Hepatocyte (in vitro differentiated cells): ENCODE data around the gene USP11. TPM values are rescaled to one million over a fixed set of nuclear protein-coding genes. Genes with fewer than 3 reads are reported as not detected.

Experiments used
- DNase-seq: peaks from one replicate; pipeline ENCODE4 v3.0.0-alpha.2; 2016; ENCODE audit warnings: low spot score
- H2AFZ ChIP-seq: fragments of 200-600 bp; sonication (generic); 2 replicates; pipeline ENCODE4 v1.6.0; 2016; ENCODE audit warnings: antibody characterized with exemption, mild to moderate bottlenecking
- H3K27ac ChIP-seq: fragments of 200-600 bp; sonication (generic); 2 replicates; pipeline ENCODE4 v1.5.1; 2016; ENCODE audit warnings: mild to moderate bottlenecking
- H3K27me3 ChIP-seq: fragments of 200-600 bp; sonication (generic); 2 replicates; pipeline ENCODE4 v1.6.1; 2016
- H3K36me3 ChIP-seq: fragments of 200-600 bp; sonication (generic); replicated peaks from 2 replicates; pipeline ENCODE4 v1.5.1; 2016; ENCODE audit warnings: low read depth; ENCODE audit not compliant: insufficient read depth
- H3K4me1 ChIP-seq: fragments of 200-600 bp; sonication (generic); 2 replicates; pipeline ENCODE4 v1.5.1; 2016; ENCODE audit warnings: mild to moderate bottlenecking, moderate library complexity; ENCODE audit not compliant: insufficient read depth
- H3K4me2 ChIP-seq: fragments of 200-600 bp; sonication (generic); 2 replicates; pipeline ENCODE4 v1.6.0; 2016
- H3K4me3 ChIP-seq: fragments of 200-600 bp; sonication (generic); 2 replicates; pipeline ENCODE4 v1.5.1; 2016; ENCODE audit warnings: mild to moderate bottlenecking
- H3K79me2 ChIP-seq: fragments of 200-600 bp; sonication (generic); 2 replicates; pipeline ENCODE4 v1.6.0; 2017; ENCODE audit warnings: mild to moderate bottlenecking
- H3K9me2 ChIP-seq: fragments of 200-600 bp; sonication (generic); replicated peaks from 2 replicates; pipeline ENCODE4 v1.6.0; 2017; ENCODE audit warnings: mild to moderate bottlenecking; ENCODE audit not compliant: insufficient read depth
- H3K9me3 ChIP-seq: fragments of 200-600 bp; sonication (generic); 2 replicates; pipeline ENCODE4 v1.5.1; 2016; ENCODE audit warnings: low read depth, mild to moderate bottlenecking
- H4K20me1 ChIP-seq: fragments of 200-600 bp; sonication (generic); 2 replicates; pipeline ENCODE4 v1.6.0; 2016; ENCODE audit warnings: mild to moderate bottlenecking; ENCODE audit not compliant: insufficient read depth, poor library complexity, severe bottlenecking
- CTCF ChIP-seq: fragments of 200-600 bp; sonication (generic); IDR thresholded peaks from 2 replicates; pipeline ENCODE4 v1.5.1; 2016; ENCODE audit warnings: antibody characterized with exemption, mild to moderate bottlenecking; ENCODE audit not compliant: poor library complexity
- EZH2 ChIP-seq: fragments of 200-600 bp; sonication (generic); IDR thresholded peaks from 2 replicates; pipeline ENCODE4 v1.6.1; 2016; ENCODE audit warnings: antibody characterized with exemption, mild to moderate bottlenecking, borderline replicate concordance
- EZH2phosphoT487 ChIP-seq: fragments of 200-600 bp; sonication (generic); IDR thresholded peaks from one replicate; pipeline ENCODE4 v1.6.1; 2018; ENCODE audit warnings: antibody characterized with exemption, mild to moderate bottlenecking, low read depth, moderate library complexity; ENCODE audit not compliant: unreplicated experiment, severe bottlenecking
- WGBS: methylation state at CpG from one replicate; pipeline ENCODE4 v1.1.6; 2016; ENCODE audit warnings: low lambda C conversion rate; ENCODE audit errors: missing lambda C conversion rate; 5-methylcytosine and 5-hydroxymethylcytosine counted together
- polyA plus RNA-seq: library from polyadenylated mRNA; unstranded; fragments of >200 nt; fragmentation: Nextera tagmentation; extraction: Ambion mirVana; gene quantifications from 2 replicates; pipeline ENCODE4 v1.2.1, GENCODE V29; 2016
- total RNA-seq: library from RNA; depleted of rRNA; stranded (reverse); fragments of >200 nt; gene quantifications from 2 replicates; pipeline ENCODE4 v1.2.3, GENCODE V29; 2014

Gene USP11
- 75.3 and 89.2 TPM in 2 replicates for total RNA-seq
- 199 and 232 TPM in 2 replicates for polyA plus RNA-seq

- H3K9me2 ChIP-seq, result no peaks in the 10 kb centered on the region
- peaks cover 24% of the 10 kb centered on the region for H3K4me1 ChIP-seq
- peak within 1 kb of the TSS; percentile 82 for H3K4me2 ChIP-seq
- peak; percentile 83 for DNase-seq
- 1% methylated on average over 38 of the region's 46 CpGs for WGBS
- peak within 1 kb of the TSS; percentile 57 for H2AFZ ChIP-seq
- H3K9me3 ChIP-seq, result no peaks in the 10 kb centered on the region
- peak within 1 kb of the TSS; percentile 62 for H3K4me3 ChIP-seq
- no peaks in the 10 kb centered on the region for H3K36me3 ChIP-seq
- TF ChIP-seq CTCF, result no peak
- no peak for TF ChIP-seq EZH2
- peak within 1 kb of the TSS; percentile 99 for H3K27ac ChIP-seq
- no peaks in the 10 kb centered on the region for H3K27me3 ChIP-seq
- peaks cover 42% of the 10 kb centered on the region for H3K79me2 ChIP-seq
- peaks cover 10% of the 10 kb centered on the region for H4K20me1 ChIP-seq
Observed at GRCh38 chrX:47232803-47233332, at the start of gene USP11. Gene USP11 (plus strand): TSS chrX:47233009. CDS start chrX:47233044, 35 bp downstream.

DNA sequence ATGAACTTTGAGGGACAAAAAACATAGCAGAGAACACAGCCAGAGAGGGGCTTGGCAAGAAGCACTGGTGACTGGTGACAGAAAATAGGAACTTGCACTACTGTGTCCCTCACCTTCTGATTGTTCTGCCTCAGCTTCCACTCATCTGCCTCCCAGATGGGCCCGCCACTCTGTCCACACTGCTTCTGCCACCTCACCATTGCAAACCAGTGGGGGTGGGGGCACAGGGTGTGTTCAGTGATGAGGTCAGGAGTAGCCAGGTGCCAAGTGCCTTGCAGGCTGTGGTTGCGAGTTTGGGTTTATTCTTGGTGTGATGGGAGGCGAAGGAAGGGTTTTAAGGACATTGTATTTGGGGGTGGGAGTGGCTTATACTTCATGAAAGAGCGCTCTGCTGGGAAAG, 48.3 kb upstream of the USP11 start:
- Histone ChIP-seq H3K9me3 (no peaks in the 10 kb centered on the region), H3K9me2 (no peaks in the 10 kb centered on the region), H3K27me3 (no peaks in the 10 kb centered on the region), H3K79me2 (no peaks in the 10 kb centered on the region), H3K4me1 (no peaks in the 10 kb centered on the region), H3K36me3 (no peaks in the 10 kb centered on the region), H3K27ac (no peak overlapping the region), H3K4me2 (no peak overlapping the region), H2AFZ (no peak overlapping the region), H4K20me1 (no peaks in the 10 kb centered on the region), H3K4me3 (no peak overlapping the region)
- TF ChIP-seq EZH2phosphoT487 (no peak), CTCF (no peak), EZH2 (no peak)
- WGBS, result 89% methylated on average over 4 of the region's 4 CpGs
- no peak for DNase-seq

DNA sequence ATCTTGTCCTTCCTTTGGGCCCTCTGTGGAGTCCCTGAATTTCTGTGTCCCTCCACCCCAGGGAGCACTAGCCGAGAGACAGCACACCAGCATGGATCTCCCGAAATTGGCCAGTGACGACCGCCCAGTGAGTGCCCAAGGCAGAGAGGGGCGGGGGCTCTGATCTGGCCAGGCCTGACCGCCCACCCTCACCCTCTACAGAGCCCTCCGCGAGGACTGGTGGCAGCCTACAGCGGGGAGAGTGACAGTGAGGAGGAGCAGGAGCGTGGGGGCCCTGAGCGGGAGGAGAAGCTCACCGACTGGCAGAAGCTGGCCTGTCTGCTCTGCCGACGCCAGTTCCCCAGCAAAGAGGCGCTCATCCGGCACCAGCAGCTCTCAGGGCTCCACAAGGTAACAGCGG, 47.6 kb upstream of the USP11 start:
- Histone ChIP-seq H4K20me1 (no peaks in the 10 kb centered on the region), H3K4me2 (no peak overlapping the region), H3K4me3 (no peak overlapping the region), H3K9me3 (no peaks in the 10 kb centered on the region), H3K9me2 (no peaks in the 10 kb centered on the region), H3K4me1 (no peaks in the 10 kb centered on the region), H3K79me2 (no peaks in the 10 kb centered on the region), H3K36me3 (no peaks in the 10 kb centered on the region), H2AFZ (no peak overlapping the region), H3K27me3 (no peaks in the 10 kb centered on the region), H3K27ac (no peak overlapping the region)
- DNase-seq, result no peak
- TF ChIP-seq EZH2, result no peak
- no peak for TF ChIP-seq CTCF
- no peak for TF ChIP-seq EZH2phosphoT487
- 92% methylated on average over 17 of the region's 17 CpGs for WGBS
